ENCODE measurements around the gene TLR2. TPM values are rescaled to one million over a fixed set of nuclear protein-coding genes. Genes with fewer than 3 reads are reported as not detected.

TLR2 gene
- total RNA-seq, 1 experiment from 2014 or later: 1.7 TPM

- no peak for TF ChIP-seq FOXP1 (CRISPR knock-in tag; IDR thresholded peaks at IDR 0.05; ENCODE audit: borderline replicate concordance)
- TF ChIP-seq ATF1 (CRISPR knock-in tag; IDR thresholded peaks at IDR 0.05): no peak
- TF ChIP-seq ETV6 (CRISPR knock-in tag; IDR thresholded peaks at IDR 0.05): no peak
- TF ChIP-seq RORB (CRISPR knock-in tag; IDR thresholded peaks at IDR 0.05): no peak
Measured at GRCh38 chr4:153669838-153670237, 14.2 kb upstream of the TLR2 start (continued).

- no peak for ATAC-seq
- Mint-ChIP-seq H3K4me3 (no peak overlapping the region), H3K27ac (no peak overlapping the region), H3K27me3 (ENCODE audit: low read depth) (peaks cover 38% of the 10 kb centered on the region), H3K36me3 (no peaks in the 10 kb centered on the region; the same call in 1 of the 2 replicates), H3K9me3 (peaks cover 20% of the 10 kb centered on the region), H3K4me1 (no peaks in the 10 kb centered on the region)
- DNase-seq (ENCODE audit: low spot score): no peak
- ChIA-PET CTCF (no interaction called here), POLR2A (no interaction called here)
- no peak for TF ChIP-seq ZNF423 (CRISPR knock-in tag; IDR thresholded peaks at IDR 0.05)
- TF ChIP-seq KAT7 (CRISPR knock-in tag; IDR thresholded peaks at IDR 0.05; ENCODE audit: borderline replicate concordance): no peak
- no peak for TF ChIP-seq TEAD1 (CRISPR knock-in tag; IDR thresholded peaks at IDR 0.05)
- TF ChIP-seq MXD4 (CRISPR knock-in tag; IDR thresholded peaks at IDR 0.05; ENCODE audit: borderline replicate concordance): no peak
- TF ChIP-seq, protein P1, sequence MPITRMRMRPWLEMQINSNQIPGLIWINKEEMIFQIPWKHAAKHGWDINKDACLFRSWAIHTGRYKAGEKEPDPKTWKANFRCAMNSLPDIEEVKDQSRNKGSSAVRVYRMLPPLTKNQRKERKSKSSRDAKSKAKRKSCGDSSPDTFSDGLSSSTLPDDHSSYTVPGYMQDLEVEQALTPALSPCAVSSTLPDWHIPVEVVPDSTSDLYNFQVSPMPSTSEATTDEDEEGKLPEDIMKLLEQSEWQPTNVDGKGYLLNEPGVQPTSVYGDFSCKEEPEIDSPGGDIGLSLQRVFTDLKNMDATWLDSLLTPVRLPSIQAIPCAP (CRISPR knock-in tag; IDR thresholded peaks at IDR 0.05): no peak
Measured at GRCh38 chr4:153676486-153676885, 7.6 kb upstream of the TLR2 start.

- Mint-ChIP-seq H3K36me3 (no peaks in the 10 kb centered on the region; the same call in 1 of the 2 replicates), H3K9me3 (peaks cover 20% of the 10 kb centered on the region), H3K4me3 (no peak overlapping the region), H3K27ac (no peak overlapping the region), H3K4me1 (no peaks in the 10 kb centered on the region), H3K27me3 (ENCODE audit: low read depth) (peaks cover 38% of the 10 kb centered on the region)
- CTCF ChIA-PET: no interaction called here
- POLR2A ChIA-PET: no interaction called here
- DNase-seq (ENCODE audit: low spot score) (no peak), ATAC-seq (no peak)
- TF ChIP-seq CREB1 (CRISPR knock-in tag; IDR thresholded peaks at IDR 0.05) (no peak), JUN (CRISPR knock-in tag; IDR thresholded peaks at IDR 0.05) (no peak), CBFB (CRISPR knock-in tag; IDR thresholded peaks at IDR 0.05; ENCODE audit: low read depth) (no peak), ELF4 (CRISPR knock-in tag; IDR thresholded peaks at IDR 0.05; ENCODE audit: low read depth) (no peak), NFYB (CRISPR knock-in tag; conservative IDR thresholded peaks at IDR 0.05; ENCODE audit: low read depth) (no peak)
- TF ChIP-seq, protein P2, sequence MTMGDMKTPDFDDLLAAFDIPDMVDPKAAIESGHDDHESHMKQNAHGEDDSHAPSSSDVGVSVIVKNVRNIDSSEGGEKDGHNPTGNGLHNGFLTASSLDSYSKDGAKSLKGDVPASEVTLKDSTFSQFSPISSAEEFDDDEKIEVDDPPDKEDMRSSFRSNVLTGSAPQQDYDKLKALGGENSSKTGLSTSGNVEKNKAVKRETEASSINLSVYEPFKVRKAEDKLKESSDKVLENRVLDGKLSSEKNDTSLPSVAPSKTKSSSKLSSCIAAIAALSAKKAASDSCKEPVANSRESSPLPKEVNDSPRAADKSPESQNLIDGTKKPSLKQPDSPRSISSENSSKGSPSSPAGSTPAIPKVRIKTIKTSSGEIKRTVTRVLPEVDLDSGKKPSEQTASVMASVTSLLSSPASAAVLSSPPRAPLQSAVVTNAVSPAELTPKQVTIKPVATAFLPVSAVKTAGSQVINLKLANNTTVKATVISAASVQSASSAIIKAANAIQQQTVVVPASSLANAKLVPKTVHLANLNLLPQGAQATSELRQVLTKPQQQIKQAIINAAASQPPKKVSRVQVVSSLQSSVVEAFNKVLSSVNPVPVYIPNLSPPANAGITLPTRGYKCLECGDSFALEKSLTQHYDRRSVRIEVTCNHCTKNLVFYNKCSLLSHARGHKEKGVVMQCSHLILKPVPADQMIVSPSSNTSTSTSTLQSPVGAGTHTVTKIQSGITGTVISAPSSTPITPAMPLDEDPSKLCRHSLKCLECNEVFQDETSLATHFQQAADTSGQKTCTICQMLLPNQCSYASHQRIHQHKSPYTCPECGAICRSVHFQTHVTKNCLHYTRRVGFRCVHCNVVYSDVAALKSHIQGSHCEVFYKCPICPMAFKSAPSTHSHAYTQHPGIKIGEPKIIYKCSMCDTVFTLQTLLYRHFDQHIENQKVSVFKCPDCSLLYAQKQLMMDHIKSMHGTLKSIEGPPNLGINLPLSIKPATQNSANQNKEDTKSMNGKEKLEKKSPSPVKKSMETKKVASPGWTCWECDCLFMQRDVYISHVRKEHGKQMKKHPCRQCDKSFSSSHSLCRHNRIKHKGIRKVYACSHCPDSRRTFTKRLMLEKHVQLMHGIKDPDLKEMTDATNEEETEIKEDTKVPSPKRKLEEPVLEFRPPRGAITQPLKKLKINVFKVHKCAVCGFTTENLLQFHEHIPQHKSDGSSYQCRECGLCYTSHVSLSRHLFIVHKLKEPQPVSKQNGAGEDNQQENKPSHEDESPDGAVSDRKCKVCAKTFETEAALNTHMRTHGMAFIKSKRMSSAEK (CRISPR knock-in tag; IDR thresholded peaks at IDR 0.05; ENCODE audit: borderline replicate concordance): no peak
Measured at GRCh38 chr4:153676984-153677383, 7.1 kb upstream of the TLR2 start.

- POLR2A ChIA-PET: no interaction called here
- peaks cover 15% of the 10 kb centered on the region for H3K9me3 Mint-ChIP-seq
- no peak overlapping the region for H3K4me3 Mint-ChIP-seq
- ATAC-seq: no peak
- no peak for DNase-seq (ENCODE audit: low spot score)
- CTCF ChIA-PET: no interaction called here
- H3K36me3 Mint-ChIP-seq: no peaks in the 10 kb centered on the region; the same call in 1 of the 2 replicates
- peaks cover 5% of the 10 kb centered on the region for H3K4me1 Mint-ChIP-seq
- H3K27ac Mint-ChIP-seq: no peak overlapping the region
- H3K27me3 Mint-ChIP-seq (ENCODE audit: low read depth): peaks cover 62% of the 10 kb centered on the region
- TF ChIP-seq TP53 (CRISPR knock-in tag; IDR thresholded peaks at IDR 0.05): no peak
- no peak for TF ChIP-seq ATF6 (CRISPR knock-in tag; IDR thresholded peaks at IDR 0.05)
- no peak for TF ChIP-seq JAZF1 (CRISPR knock-in tag; IDR thresholded peaks at IDR 0.05)
- no peak for TF ChIP-seq NR1H2 (CRISPR knock-in tag; IDR thresholded peaks at IDR 0.05)
- no peak for TF ChIP-seq NFATC4 (CRISPR knock-in tag; IDR thresholded peaks at IDR 0.05)
- TF ChIP-seq, protein P3, sequence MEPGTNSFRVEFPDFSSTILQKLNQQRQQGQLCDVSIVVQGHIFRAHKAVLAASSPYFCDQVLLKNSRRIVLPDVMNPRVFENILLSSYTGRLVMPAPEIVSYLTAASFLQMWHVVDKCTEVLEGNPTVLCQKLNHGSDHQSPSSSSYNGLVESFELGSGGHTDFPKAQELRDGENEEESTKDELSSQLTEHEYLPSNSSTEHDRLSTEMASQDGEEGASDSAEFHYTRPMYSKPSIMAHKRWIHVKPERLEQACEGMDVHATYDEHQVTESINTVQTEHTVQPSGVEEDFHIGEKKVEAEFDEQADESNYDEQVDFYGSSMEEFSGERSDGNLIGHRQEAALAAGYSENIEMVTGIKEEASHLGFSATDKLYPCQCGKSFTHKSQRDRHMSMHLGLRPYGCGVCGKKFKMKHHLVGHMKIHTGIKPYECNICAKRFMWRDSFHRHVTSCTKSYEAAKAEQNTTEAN (CRISPR knock-in tag; IDR thresholded peaks at IDR 0.05): no peak
- no peak for TF ChIP-seq AR (CRISPR knock-in tag; IDR thresholded peaks at IDR 0.05)
- TF ChIP-seq ZNF396 (CRISPR knock-in tag; IDR thresholded peaks at IDR 0.05; ENCODE audit: borderline replicate concordance): no peak
Measured at GRCh38 chr4:153679486-153679885, 4.6 kb upstream of the TLR2 start.

Data from WTC11 (cell line).